HCT116 (cell line): Measurements from ENCODE around the gene ANKRD33. TPM values are rescaled to one million over a fixed set of nuclear protein-coding genes. Genes with fewer than 3 reads are reported as not detected.

Source experiments
- ATAC-seq: fragments of 200-7000 bp; cut with Tn5 transposase; 2 replicates; pipeline ENCODE4 v1.9.1; 2020; ENCODE audit warnings: mild to moderate bottlenecking, moderate library complexity
- BruUV-seq: library from RNA; stranded (reverse); fragments of 400-500 nt; replicated peaks from 2 replicates; lab custom pipeline; 2021; lab: Mats Ljungman, UMichigan
- CTCF ChIA-PET: fragments of 300-600 bp; sonication (Branson Sonifier 250); formaldehyde crosslinking; loops from one replicate; lab custom pipeline; 2021; ENCODE audit warnings: antibody characterized with exemption; lab: Charles Lee
- POLR2A ChIA-PET: fragments of 300-600, 350-600 bp; sonication (Branson Sonifier 250); formaldehyde crosslinking; loops from one replicate; lab custom pipeline; 2021; ENCODE audit warnings: antibody characterized with exemption; lab: Charles Lee
- RAD21 ChIA-PET, 2 experiments: fragments of 300-600 bp; sonication (Branson Sonifier 250); formaldehyde crosslinking; loops; one replicate each; lab custom pipeline; 2023; ENCODE audit warnings: low total read pairs in 2 of 2; ENCODE audit not compliant: uncharacterized antibody in 2 of 2, unreplicated experiment in 2 of 2, low non-redundant PET in 1 of 2; lab: Charles Lee
- DNase-seq: peaks from one replicate; pipeline ENCODE4 v3.0.0-alpha.2; 2010; ENCODE audit warnings: low read depth, low spot score
- H2AFZ ChIP-seq: fragments of 200-600 bp; shearing (Covaris generic), sonication (generic); 2 replicates; pipeline ENCODE4 v1.6.1; 2017; ENCODE audit warnings: low read depth, mixed run types, mixed read lengths, antibody characterized with exemption, low read length; ENCODE audit not compliant: poor library complexity, severe bottlenecking
- H3K27ac ChIP-seq: 2 replicates; pipeline ENCODE4 v1.5.1; 2012; ENCODE audit warnings: low read depth, low read length
- H3K27me3 ChIP-seq: fragments of 200-600 bp; sonication (generic); 2 replicates; pipeline ENCODE4 v1.6.1; 2016; ENCODE audit warnings: mixed run types, low read length, mixed read lengths; ENCODE audit not compliant: insufficient read depth
- H3K36me3 ChIP-seq, 2 experiments: fragments of 200-500 bp in 1 of 2; fragments of 200-600 bp in 1 of 2; sonication (Bioruptor generic) in 1 of 2; sonication (generic) in 1 of 2; 2 replicates each; pipeline versions ENCODE4 v1.5.1 to v1.6.1; 2014 to 2016; ENCODE audit warnings: low read length in 2 of 2, inconsistent platforms in 1 of 2, mixed read lengths in 1 of 2, mixed run types in 1 of 2; ENCODE audit not compliant: insufficient read depth in 2 of 2, control insufficient read depth in 1 of 2
- H3K4me1 ChIP-seq, 2 experiments: fragments of 200-600 bp in 1 of 2; sonication (generic) in 1 of 2; 2 replicates each; pipeline versions ENCODE4 v1.5.1 to v1.6.1; 2012 to 2017; ENCODE audit warnings: low read length in 2 of 2, inconsistent platforms in 1 of 2, mild to moderate bottlenecking in 1 of 2, mixed read lengths in 1 of 2, mixed run types in 1 of 2, moderate library complexity in 1 of 2; ENCODE audit not compliant: insufficient read depth in 2 of 2, control insufficient read depth in 1 of 2
- H3K4me2 ChIP-seq: fragments of 200-600 bp; sonication (generic); 2 replicates; pipeline ENCODE4 v1.6.1; 2017; ENCODE audit warnings: mixed run types, low read length, mixed read lengths
- H3K4me3 ChIP-seq, 2 experiments: fragments of 200-600 bp in 1 of 2; sonication (generic) in 1 of 2; replicated peaks in 1 of 2; 2 replicates each; pipeline ENCODE4 v1.5.1; 2011 to 2016; ENCODE audit warnings: low read length in 2 of 2, control low read depth in 1 of 2, low read depth in 1 of 2, mild to moderate bottlenecking in 1 of 2, mixed read lengths in 1 of 2, mixed run types in 1 of 2
- H3K79me2 ChIP-seq: fragments of 200-600 bp; sonication (generic); 2 replicates; pipeline ENCODE4 v1.6.1; 2017; ENCODE audit warnings: mild to moderate bottlenecking, mixed run types, low read length, moderate library complexity, mixed read lengths; ENCODE audit not compliant: insufficient read depth
- H3K9ac ChIP-seq: fragments of 200-600 bp; sonication (generic); 2 replicates; pipeline ENCODE4 v1.6.1; 2016; ENCODE audit warnings: low read length, mixed read lengths
- H3K9me2 ChIP-seq: fragments of 200-600 bp; sonication (generic), shearing (Covaris generic); 2 replicates; pipeline ENCODE4 v1.6.1; 2017; ENCODE audit warnings: mixed run types, mild to moderate bottlenecking, moderate library complexity; ENCODE audit not compliant: insufficient read depth
- H3K9me3 ChIP-seq, 2 experiments: fragments of 200-500 bp in 1 of 2; fragments of 200-600 bp in 1 of 2; sonication (Bioruptor generic) in 1 of 2; sonication (generic) in 1 of 2; 2 replicates each; pipeline ENCODE4 v1.6.1; 2014 to 2017; ENCODE audit warnings: low read length in 2 of 2, mixed read lengths in 2 of 2, inconsistent platforms in 1 of 2, low read depth in 1 of 2, mild to moderate bottlenecking in 1 of 2, mixed run types in 1 of 2, moderate library complexity in 1 of 2; ENCODE audit not compliant: control insufficient read depth in 1 of 2, insufficient read depth in 1 of 2
- H4K20me1 ChIP-seq: fragments of 200-600 bp; sonication (generic), shearing (Covaris generic); 2 replicates; pipeline ENCODE4 v1.6.1; 2017; ENCODE audit warnings: mixed run types, mild to moderate bottlenecking, moderate library complexity; ENCODE audit not compliant: insufficient read depth
- ATF3 ChIP-seq: IDR thresholded peaks from 2 replicates; pipeline ENCODE4 v1.6.1; 2012
- CBX3 ChIP-seq: IDR thresholded peaks from 2 replicates; pipeline ENCODE4 v1.6.1; 2012; ENCODE audit warnings: low read depth
- CEBPB ChIP-seq: IDR thresholded peaks from 2 replicates; pipeline ENCODE4 v1.6.1; 2012; ENCODE audit warnings: low read depth
- EGR1 ChIP-seq: IDR thresholded peaks from 2 replicates; pipeline ENCODE4 v1.6.1; 2012; ENCODE audit warnings: low read depth
- ELF1 ChIP-seq: IDR thresholded peaks from 2 replicates; pipeline ENCODE4 v1.6.1; 2012; ENCODE audit warnings: low read depth, borderline replicate concordance
- EZH2 ChIP-seq: fragments of 200-600 bp; sonication (generic); IDR thresholded peaks from 2 replicates; pipeline ENCODE4 v1.6.1; 2017; ENCODE audit warnings: antibody characterized with exemption, mixed run types
- EZH2phosphoT487 ChIP-seq: fragments of 200-600 bp; IDR thresholded peaks from 2 replicates; pipeline ENCODE4 v1.6.1; 2018; ENCODE audit warnings: antibody characterized with exemption, borderline replicate concordance
- FOSL1 ChIP-seq: IDR thresholded peaks from 2 replicates; pipeline ENCODE4 v1.6.1; 2012; ENCODE audit warnings: low read depth
- JUND ChIP-seq: IDR thresholded peaks from 2 replicates; pipeline ENCODE4 v1.6.1; 2012
- MAX ChIP-seq: IDR thresholded peaks from 2 replicates; pipeline ENCODE4 v1.6.1; 2012
- POLR2AphosphoS5 ChIP-seq: IDR thresholded peaks from 2 replicates; pipeline ENCODE4 v1.6.1; 2011; ENCODE audit warnings: mild to moderate bottlenecking, low read depth, low read length, moderate library complexity
- RAD21 ChIP-seq: IDR thresholded peaks from 2 replicates; pipeline ENCODE4 v1.6.1; 2012; ENCODE audit warnings: low read depth, mild to moderate bottlenecking
- REST ChIP-seq: IDR thresholded peaks from 2 replicates; pipeline ENCODE4 v1.6.1; 2012; ENCODE audit warnings: low read depth
- SIN3A ChIP-seq: IDR thresholded peaks from 2 replicates; pipeline ENCODE4 v1.6.1; 2012; ENCODE audit warnings: low read depth
- SP1 ChIP-seq: IDR thresholded peaks from 2 replicates; pipeline ENCODE4 v1.6.1; 2012; ENCODE audit warnings: low read depth
- TCF7L2 ChIP-seq: IDR thresholded peaks from 2 replicates; pipeline ENCODE4 v1.7.0; 2011; ENCODE audit warnings: borderline replicate concordance, inconsistent platforms; ENCODE audit not compliant: insufficient read depth, insufficient read length; ENCODE audit errors: extremely low read depth
- YY1 ChIP-seq: IDR thresholded peaks from 2 replicates; pipeline ENCODE4 v1.6.1; 2011; ENCODE audit warnings: low read length, low read depth, moderate library complexity, mild to moderate bottlenecking; ENCODE audit not compliant: insufficient replicate concordance; ENCODE audit errors: extremely low read depth
- ZBTB33 ChIP-seq: IDR thresholded peaks from 2 replicates; pipeline ENCODE4 v1.6.1; 2011; ENCODE audit warnings: mild to moderate bottlenecking, low read length, moderate library complexity; ENCODE audit not compliant: insufficient replicate concordance; ENCODE audit errors: extremely low read depth
- ZFX ChIP-seq: fragments of 450-650 bp; IDR thresholded peaks from 2 replicates; pipeline ENCODE4 v1.6.1; 2017
- ZNF274 ChIP-seq: fragments of 200-500 bp; sonication (Bioruptor generic); IDR thresholded peaks from 2 replicates; pipeline ENCODE4 v1.6.1; 2014; ENCODE audit warnings: mild to moderate bottlenecking, low read depth, low read length, inconsistent platforms
- intact Hi-C: fragments of 100-400 bp; cut with micrococcal nuclease; formaldehyde crosslinking; loops from 2 replicates; pipeline ENCODE4 v1.10.0; 2022
- total RNA-seq: library from RNA; stranded (reverse); gene quantifications from one replicate; pipeline ENCODE4 v1.2.1, GENCODE V29; 2021; ENCODE audit not compliant: unreplicated experiment

The ANKRD33 gene
- total RNA-seq, 1 experiment from 2014 or later, result not detected

- H3K4me2 ChIP-seq, result no peak overlapping the region
- H3K36me3 ChIP-seq, result no peaks in the 10 kb centered on the region
- H4K20me1 ChIP-seq, result no peaks in the 10 kb centered on the region
- H3K9ac ChIP-seq, result no peak overlapping the region
- H3K4me3 ChIP-seq, result no peak overlapping the region
- no peak overlapping the region for H3K27ac ChIP-seq
- DNase-seq (no peak), ATAC-seq (peak; percentile 23; the same call in 1 of the 2 replicates)
- POLR2A ChIA-PET, result no interaction called here
- TF ChIP-seq ATF3 (no peak), JUND (no peak), MAX (no peak), CBX3 (no peak), ZNF274 (no peak), ZFX (no peak), RAD21 (no peak), SP1 (no peak), EZH2phosphoT487 (no peak), POLR2AphosphoS5 (no peak), TCF7L2 (no peak), REST (no peak), ZBTB33 (no peak), EZH2 (no peak), ELF1 (no peak), FOSL1 (no peak), SIN3A (no peak), YY1 (no peak), CEBPB (no peak), EGR1 (no peak)
- CTCF ChIA-PET, result no interaction called here
- RAD21 ChIA-PET, result no interaction called here
- BruUV-seq, result no TSS peak
- H3K79me2 ChIP-seq, result no peaks in the 10 kb centered on the region
- H3K4me1 ChIP-seq, result peaks cover 0 to 12% of the 10 kb centered on the region in 2 experiments; a peak in 1 of 4 replicates
- intact Hi-C loops, result loop anchor here (1.0 kb wide), 1 partner anchor 54 kb away; no protein-coding TSS in a partner anchor
- no peaks in the 10 kb centered on the region for H3K9me3 ChIP-seq
- no peaks in the 10 kb centered on the region for H3K27me3 ChIP-seq
- no peak overlapping the region for H2AFZ ChIP-seq
- no peaks in the 10 kb centered on the region for H3K9me2 ChIP-seq
Measured at GRCh38 chr12:51926064-51926632, 38.2 kb downstream of the ANKRD33 start.
